Measurements from ENCODE around the gene MAST2. TPM values are rescaled to one million over a fixed set of nuclear protein-coding genes. Genes with fewer than 3 reads are reported as not detected.

Gene MAST2
- total RNA-seq, 1 experiment from 2014 or later = 41.9 TPM

DNA sequence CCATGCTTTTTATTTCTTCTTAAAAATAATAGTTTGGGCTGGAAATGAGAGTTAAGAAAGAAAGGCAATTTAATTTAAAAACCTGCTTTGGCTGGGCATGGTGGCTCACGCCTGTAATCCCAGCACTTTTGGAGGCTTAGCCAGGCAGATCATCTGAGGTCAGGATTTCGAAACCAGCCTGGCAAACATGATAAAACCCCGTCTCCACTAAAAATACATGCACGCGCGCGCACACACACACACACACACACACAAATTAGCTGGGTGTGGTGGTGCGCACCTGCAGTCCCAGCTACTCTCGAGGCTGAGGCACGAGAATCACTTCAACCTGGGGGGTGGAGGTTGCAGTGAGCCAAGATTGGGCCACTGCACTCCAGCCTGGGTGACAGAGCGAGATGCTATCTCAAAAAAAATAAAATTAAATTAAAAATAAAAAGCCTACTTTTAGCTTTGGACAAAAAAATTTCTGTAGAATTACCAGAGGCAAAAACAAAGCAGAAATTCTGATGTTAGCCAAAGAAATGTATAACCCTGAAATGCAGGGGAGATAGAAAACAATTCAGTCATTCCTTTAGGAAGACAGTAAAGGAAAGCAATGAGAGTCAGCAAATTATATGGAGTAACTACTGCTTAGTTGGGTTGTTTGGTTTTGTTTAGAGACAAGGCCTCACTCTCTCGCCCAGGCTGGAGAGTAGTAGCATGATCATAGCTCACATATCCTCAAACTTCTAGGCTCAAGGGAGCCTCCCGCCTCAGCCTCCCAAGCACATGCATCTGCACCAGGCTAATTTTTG is 37.2 kb upstream of the MAST2 start:
- Histone ChIP-seq H3K4me2 (ENCODE audit: low read length) (no peak overlapping the region), H3K79me2 (ENCODE audit: insufficient read depth, low read length) (no peaks in the 10 kb centered on the region), H3K4me3 (replicated peaks in 1 of 2; ENCODE audit: low read depth in 1 of 2, low read length in 2 of 2) (no peak overlapping the region), H3K9me2 (ENCODE audit: insufficient read depth) (no peaks in the 10 kb centered on the region; the same call in 1 of the 2 replicates), H3K9me3 (ENCODE audit: control insufficient read depth in 1 of 2, insufficient read depth in 1 of 2, low read depth in 1 of 2, low read length in 2 of 2) (no peaks in the 10 kb centered on the region), H3K4me1 (ENCODE audit: control insufficient read depth in 1 of 2, insufficient read depth in 2 of 2, low read length in 2 of 2) (peaks cover 0 to 5% of the 10 kb centered on the region in 2 experiments; a peak in 2 of 4 replicates), H4K20me1 (ENCODE audit: insufficient read depth) (no peaks in the 10 kb centered on the region), H3K9ac (ENCODE audit: low read length) (no peak overlapping the region), H3K27me3 (ENCODE audit: insufficient read depth, low read length) (no peaks in the 10 kb centered on the region), H2AFZ (ENCODE audit: low read depth, low read length, poor library complexity, severe bottlenecking) (no peak overlapping the region), H3K36me3 (ENCODE audit: control insufficient read depth in 1 of 2, insufficient read depth in 2 of 2, low read length in 2 of 2) (no peaks in the 10 kb centered on the region), H3K27ac (ENCODE audit: low read depth, low read length) (no peak overlapping the region)
- DNase-seq (ENCODE audit: low read depth, low spot score) (no peak), ATAC-seq (no peak)
- TF ChIP-seq ELF1 (IDR thresholded peaks at IDR 0.05; ENCODE audit: borderline replicate concordance, low read depth) = no peak
- TF ChIP-seq EZH2phosphoT487 (IDR thresholded peaks at IDR 0.05; ENCODE audit: borderline replicate concordance) = no peak
- TF ChIP-seq SIN3A (IDR thresholded peaks at IDR 0.05; ENCODE audit: low read depth) = no peak
- no peak for TF ChIP-seq SP1 (IDR thresholded peaks at IDR 0.05; ENCODE audit: low read depth)
- no peak for TF ChIP-seq RAD21 (IDR thresholded peaks at IDR 0.05; ENCODE audit: low read depth)
- TF ChIP-seq POLR2A (IDR thresholded peaks at IDR 0.05; ENCODE audit: borderline replicate concordance, extremely low read depth, insufficient read depth, insufficient read length) = no peak
- TF ChIP-seq, protein P1, sequence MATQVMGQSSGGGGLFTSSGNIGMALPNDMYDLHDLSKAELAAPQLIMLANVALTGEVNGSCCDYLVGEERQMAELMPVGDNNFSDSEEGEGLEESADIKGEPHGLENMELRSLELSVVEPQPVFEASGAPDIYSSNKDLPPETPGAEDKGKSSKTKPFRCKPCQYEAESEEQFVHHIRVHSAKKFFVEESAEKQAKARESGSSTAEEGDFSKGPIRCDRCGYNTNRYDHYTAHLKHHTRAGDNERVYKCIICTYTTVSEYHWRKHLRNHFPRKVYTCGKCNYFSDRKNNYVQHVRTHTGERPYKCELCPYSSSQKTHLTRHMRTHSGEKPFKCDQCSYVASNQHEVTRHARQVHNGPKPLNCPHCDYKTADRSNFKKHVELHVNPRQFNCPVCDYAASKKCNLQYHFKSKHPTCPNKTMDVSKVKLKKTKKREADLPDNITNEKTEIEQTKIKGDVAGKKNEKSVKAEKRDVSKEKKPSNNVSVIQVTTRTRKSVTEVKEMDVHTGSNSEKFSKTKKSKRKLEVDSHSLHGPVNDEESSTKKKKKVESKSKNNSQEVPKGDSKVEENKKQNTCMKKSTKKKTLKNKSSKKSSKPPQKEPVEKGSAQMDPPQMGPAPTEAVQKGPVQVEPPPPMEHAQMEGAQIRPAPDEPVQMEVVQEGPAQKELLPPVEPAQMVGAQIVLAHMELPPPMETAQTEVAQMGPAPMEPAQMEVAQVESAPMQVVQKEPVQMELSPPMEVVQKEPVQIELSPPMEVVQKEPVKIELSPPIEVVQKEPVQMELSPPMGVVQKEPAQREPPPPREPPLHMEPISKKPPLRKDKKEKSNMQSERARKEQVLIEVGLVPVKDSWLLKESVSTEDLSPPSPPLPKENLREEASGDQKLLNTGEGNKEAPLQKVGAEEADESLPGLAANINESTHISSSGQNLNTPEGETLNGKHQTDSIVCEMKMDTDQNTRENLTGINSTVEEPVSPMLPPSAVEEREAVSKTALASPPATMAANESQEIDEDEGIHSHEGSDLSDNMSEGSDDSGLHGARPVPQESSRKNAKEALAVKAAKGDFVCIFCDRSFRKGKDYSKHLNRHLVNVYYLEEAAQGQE (IDR thresholded peaks at IDR 0.05; ENCODE audit: low read depth) = no peak
- TF ChIP-seq SRF (IDR thresholded peaks at IDR 0.05; ENCODE audit: low read depth) = no peak
- no peak for TF ChIP-seq CEBPB (IDR thresholded peaks at IDR 0.05; ENCODE audit: low read depth)
- no peak for TF ChIP-seq EGR1 (IDR thresholded peaks at IDR 0.05; ENCODE audit: low read depth)
- TF ChIP-seq, protein P2, sequence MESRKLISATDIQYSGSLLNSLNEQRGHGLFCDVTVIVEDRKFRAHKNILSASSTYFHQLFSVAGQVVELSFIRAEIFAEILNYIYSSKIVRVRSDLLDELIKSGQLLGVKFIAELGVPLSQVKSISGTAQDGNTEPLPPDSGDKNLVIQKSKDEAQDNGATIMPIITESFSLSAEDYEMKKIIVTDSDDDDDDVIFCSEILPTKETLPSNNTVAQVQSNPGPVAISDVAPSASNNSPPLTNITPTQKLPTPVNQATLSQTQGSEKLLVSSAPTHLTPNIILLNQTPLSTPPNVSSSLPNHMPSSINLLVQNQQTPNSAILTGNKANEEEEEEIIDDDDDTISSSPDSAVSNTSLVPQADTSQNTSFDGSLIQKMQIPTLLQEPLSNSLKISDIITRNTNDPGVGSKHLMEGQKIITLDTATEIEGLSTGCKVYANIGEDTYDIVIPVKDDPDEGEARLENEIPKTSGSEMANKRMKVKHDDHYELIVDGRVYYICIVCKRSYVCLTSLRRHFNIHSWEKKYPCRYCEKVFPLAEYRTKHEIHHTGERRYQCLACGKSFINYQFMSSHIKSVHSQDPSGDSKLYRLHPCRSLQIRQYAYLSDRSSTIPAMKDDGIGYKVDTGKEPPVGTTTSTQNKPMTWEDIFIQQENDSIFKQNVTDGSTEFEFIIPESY (IDR thresholded peaks at IDR 0.05; ENCODE audit: extremely low read depth, insufficient replicate concordance, low read length) = no peak
- TF ChIP-seq JUND (IDR thresholded peaks at IDR 0.05) = no peak
- no peak for TF ChIP-seq FOSL1 (IDR thresholded peaks at IDR 0.05; ENCODE audit: low read depth)
- no peak for TF ChIP-seq TCF7L2 (IDR thresholded peaks at IDR 0.05; ENCODE audit: borderline replicate concordance, extremely low read depth, insufficient read depth, insufficient read length)
- no peak for TF ChIP-seq ZNF274 (IDR thresholded peaks at IDR 0.05; ENCODE audit: low read depth, low read length)
- no TSS peak for BruUV-seq (replicated peaks)
- ChIA-PET RAD21 (ENCODE audit: low non-redundant PET in 1 of 2, low total read pairs in 2 of 2, uncharacterized antibody in 2 of 2, unreplicated experiment in 2 of 2) (no interaction called here), CTCF (no interaction called here), POLR2A (no interaction called here)
- intact Hi-C loops (cut with micrococcal nuclease) = no loop called here
